Coronary artery (tissue), 2 donors: ENCODE data around the gene NPEPPS.

ENCODE experiments used
- DNase-seq: peaks from one replicate; pipeline ENCODE4 v3.0.0-alpha.2; 2017; ENCODE audit warnings: low spot score
- H3K27ac ChIP-seq, 2 donors: fragments of 200-600 bp; sonication (generic); one replicate each; pipeline ENCODE4 v1.5.1; 2016 to 2019
- H3K4me3 ChIP-seq: fragments of 200-600 bp; sonication (generic); 2 replicates; pipeline ENCODE4 v1.5.1; 2016; ENCODE audit warnings: mild to moderate bottlenecking, moderate library complexity
- TF ChIP-seq, protein P1 (sequence below): fragments of 200-600 bp; sonication (generic); IDR thresholded peaks from one replicate; pipeline ENCODE4 v1.5.1; 2019; ENCODE audit warnings: antibody characterized with exemption

NPEPPS gene

DNA sequence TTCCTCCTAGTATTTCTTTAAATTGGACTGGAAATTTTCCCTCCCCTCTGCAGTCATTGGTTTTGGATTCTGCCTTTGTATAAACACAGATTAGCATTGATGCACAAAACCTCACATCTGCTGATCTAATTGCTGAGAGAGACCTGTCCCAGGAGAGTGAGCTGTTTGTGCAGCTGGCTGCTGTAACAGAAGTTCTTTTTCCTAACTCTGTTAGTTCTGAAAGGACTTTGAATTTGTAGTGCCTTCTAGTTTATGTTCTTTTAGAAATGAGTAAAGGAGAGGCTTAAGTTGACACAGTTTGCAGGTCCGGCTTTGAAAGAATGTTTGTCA, 73.7 kb downstream of the NPEPPS start:
- TF ChIP-seq, protein P1, sequence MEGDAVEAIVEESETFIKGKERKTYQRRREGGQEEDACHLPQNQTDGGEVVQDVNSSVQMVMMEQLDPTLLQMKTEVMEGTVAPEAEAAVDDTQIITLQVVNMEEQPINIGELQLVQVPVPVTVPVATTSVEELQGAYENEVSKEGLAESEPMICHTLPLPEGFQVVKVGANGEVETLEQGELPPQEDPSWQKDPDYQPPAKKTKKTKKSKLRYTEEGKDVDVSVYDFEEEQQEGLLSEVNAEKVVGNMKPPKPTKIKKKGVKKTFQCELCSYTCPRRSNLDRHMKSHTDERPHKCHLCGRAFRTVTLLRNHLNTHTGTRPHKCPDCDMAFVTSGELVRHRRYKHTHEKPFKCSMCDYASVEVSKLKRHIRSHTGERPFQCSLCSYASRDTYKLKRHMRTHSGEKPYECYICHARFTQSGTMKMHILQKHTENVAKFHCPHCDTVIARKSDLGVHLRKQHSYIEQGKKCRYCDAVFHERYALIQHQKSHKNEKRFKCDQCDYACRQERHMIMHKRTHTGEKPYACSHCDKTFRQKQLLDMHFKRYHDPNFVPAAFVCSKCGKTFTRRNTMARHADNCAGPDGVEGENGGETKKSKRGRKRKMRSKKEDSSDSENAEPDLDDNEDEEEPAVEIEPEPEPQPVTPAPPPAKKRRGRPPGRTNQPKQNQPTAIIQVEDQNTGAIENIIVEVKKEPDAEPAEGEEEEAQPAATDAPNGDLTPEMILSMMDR, result no peak
- DNase-seq, result no peak
- H3K27ac ChIP-seq, result peak overlapping the region; percentile 12 to 56
- no peak overlapping the region for H3K4me3 ChIP-seq

DNA sequence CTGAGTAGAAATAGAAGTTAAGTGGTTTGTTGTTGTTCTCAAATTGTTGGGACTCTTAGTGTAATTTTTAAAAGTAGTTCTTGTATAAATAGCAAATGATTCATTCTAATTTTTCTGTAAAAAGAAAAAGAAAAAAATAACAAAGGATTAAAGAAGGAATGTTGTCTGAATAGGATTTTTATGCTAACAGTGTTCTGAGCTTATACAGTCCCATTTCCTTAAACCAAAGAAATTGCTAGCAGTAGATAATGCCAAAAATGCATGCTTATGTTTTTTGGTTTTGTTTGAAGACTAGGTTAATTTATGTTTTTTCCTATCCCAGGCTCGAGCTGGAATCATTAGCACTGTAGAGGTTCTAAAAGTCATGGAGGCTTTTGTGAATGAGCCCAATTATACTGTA, 74.1 kb downstream of the NPEPPS start:
- H3K4me3 ChIP-seq, result no peak overlapping the region
- TF ChIP-seq, protein P1, result no peak
- DNase-seq, result no peak
- peak overlapping the region in 1 of 2 donors; percentile 56 for H3K27ac ChIP-seq

DNA sequence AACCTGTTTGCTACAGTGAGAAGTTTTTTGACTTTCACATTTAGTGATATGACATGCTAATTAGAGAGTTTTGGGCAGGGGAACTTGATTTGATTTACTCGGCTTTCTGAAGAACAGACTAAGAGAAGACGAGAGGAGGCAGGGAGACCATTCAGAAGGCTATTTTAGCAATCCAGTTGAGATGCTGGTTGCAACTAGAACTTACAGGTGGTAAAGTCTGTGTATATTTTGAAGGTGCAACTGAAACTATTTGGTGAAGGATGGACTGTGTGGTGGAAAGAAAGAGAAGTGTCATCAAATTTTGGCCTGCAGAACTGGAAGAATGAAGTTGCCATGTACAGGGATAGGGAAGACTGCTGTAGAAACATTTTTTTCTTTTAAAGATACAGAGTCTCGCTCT, 76.6 kb downstream of the NPEPPS start:
- Histone ChIP-seq H3K4me3 (no peak overlapping the region), H3K27ac (no peak overlapping the region)
- TF ChIP-seq, protein P1, result no peak
- DNase-seq, result no peak

DNA sequence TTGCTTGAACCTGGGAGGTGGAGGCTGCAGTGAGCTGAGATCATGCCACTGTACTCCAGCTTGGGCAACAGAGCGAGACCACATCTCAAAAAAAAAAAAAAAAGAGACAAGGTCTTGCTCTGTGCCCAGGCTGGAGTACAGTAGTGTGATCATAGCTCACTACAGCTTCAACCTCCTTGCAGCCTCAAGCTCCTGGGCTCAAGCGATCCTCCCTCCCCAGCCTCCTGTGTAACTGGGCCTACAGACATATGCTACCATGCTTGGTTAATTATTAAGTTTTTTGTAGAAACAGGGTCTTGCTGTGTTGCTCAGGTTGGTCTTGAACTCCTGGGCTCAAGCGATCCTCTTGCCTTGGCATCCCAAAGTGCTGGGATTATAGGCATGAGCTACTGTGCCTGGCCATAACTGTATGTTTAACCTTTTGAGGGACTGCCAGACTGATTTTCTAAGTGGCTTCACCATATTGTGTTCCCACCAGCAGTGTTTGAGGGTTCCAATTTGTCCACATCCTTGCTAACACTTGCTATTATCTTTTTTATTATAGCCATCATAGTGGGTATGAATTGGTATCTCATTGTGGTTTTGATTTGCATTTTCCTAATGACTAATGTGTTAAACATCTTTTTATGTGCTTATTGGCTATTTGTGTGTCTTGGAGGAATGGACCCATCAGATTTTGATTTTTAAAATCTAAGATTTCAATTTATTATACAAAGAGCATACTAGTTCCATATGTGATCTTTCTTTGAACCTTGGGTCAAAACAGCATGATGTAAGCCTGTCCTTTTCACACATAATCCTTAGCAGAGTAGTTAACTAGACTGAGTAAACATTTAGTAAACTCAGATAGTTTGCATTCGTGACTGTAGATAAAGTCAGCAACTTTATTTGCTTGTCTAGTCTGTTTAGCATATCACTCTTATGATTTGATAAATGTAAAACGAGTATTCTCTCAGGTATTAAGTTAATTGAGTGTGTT, 80.8 kb downstream of the NPEPPS start:
- TF ChIP-seq, protein P1, result no peak
- Histone ChIP-seq H3K27ac (no peak overlapping the region), H3K4me3 (no peak overlapping the region)
- DNase-seq, result no peak

DNA sequence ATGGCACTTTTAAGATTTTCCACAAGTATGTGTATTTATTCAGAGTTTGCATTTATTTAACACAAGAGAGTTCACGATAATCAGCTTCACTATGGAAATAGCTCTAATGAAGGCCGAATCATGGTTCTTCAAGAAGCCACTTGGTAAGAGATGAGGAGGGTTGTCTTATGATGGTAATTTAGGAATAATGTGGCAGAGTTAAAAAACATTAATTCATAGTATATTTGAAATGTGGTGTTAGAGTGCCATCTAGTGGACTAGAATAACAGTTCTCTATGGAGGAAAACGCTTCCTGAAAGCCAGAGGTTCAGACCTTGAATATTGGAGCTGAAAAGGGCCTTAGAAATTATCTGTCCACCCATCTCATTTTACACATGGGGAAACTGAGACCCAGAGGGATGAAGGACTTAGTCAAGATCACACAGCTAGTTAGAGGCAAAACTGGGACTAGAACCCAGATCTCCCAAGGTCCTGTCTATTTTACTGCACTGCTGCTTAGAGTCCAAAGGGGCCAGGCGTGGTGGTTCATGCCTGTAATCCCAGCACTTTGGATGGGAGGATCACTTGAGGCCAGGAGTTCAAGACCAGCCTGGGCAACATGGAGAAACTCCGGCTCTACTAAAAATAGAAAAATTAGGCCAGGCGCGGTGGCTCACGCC, 85.0 kb downstream of the NPEPPS start:
- no peak overlapping the region for H3K4me3 ChIP-seq
- no peak overlapping the region for H3K27ac ChIP-seq
- TF ChIP-seq, protein P1, result peak; percentile 42
- no peak for DNase-seq

DNA sequence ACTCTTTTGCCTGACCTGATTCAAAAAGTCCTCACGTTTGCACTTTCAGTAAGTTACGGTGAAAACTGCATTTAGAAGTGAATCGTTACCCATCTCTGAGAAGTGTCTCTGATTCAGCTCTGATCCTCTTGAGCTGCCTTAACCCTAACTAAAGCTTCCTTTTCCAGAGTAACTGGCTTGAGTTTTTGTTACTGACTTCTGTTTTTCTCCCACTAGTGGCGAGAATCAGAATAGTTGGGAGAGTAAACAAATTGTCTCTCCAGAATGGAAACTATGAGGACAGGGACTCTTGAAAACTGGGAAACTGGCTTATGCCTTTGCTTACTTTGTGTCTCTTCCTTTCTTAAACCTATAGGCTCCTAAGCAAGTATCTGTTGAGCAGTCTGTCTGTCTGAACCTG, 87.5 kb downstream of the NPEPPS start:
- no peak overlapping the region for H3K4me3 ChIP-seq
- no peak for DNase-seq
- TF ChIP-seq, protein P1, result no peak
- H3K27ac ChIP-seq, result no peak overlapping the region
